Measurements from ENCODE around the gene COL5A1.

Gene COL5A1

DNA sequence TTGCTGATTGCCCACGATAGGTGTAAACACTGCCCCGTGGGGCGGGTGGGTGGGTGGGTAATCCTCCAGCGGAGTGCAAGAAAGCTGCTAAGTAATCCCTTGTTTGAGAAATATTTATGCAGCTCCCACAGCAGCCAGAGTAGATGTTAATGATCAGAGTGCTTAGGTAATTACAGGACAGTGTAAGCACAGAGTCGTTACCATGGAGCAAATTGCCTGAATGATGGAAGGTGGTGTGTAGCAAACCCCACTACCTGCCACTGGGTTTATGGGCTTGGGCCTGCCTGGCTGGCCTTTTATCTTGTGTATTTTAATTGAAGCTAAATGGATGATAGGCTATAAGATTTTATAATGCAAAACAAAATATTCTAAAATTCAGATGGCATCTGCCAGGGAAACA is 110.0 kb downstream of the COL5A1 start:
- Histone ChIP-seq H3K27me3 (ENCODE audit: control insufficient read depth in 2 of 2, insufficient read depth in 2 of 2, low read length in 2 of 2) (no peaks in the 10 kb centered on the region), H3K4me3 (ENCODE audit: low read length in 2 of 2) (no peak overlapping the region), H3K9ac (ENCODE audit: low read depth in 1 of 2, low read length in 2 of 2) (no peak overlapping the region), H3K36me3 (ENCODE audit: control insufficient read depth in 2 of 2, insufficient read depth in 2 of 2, low read length in 2 of 2) (peaks cover 6 to 10% of the 10 kb centered on the region in 2 donors), H3K4me1 (ENCODE audit: control insufficient read depth in 2 of 2, insufficient read depth in 2 of 2, low read length in 2 of 2) (no peaks in the 10 kb centered on the region), H3K27ac (ENCODE audit: low read depth in 2 of 2, low read length in 2 of 2) (no peak overlapping the region), H3K9me3 (ENCODE audit: control insufficient read depth in 2 of 2, low read length in 2 of 2) (no peaks in the 10 kb centered on the region)

DNA sequence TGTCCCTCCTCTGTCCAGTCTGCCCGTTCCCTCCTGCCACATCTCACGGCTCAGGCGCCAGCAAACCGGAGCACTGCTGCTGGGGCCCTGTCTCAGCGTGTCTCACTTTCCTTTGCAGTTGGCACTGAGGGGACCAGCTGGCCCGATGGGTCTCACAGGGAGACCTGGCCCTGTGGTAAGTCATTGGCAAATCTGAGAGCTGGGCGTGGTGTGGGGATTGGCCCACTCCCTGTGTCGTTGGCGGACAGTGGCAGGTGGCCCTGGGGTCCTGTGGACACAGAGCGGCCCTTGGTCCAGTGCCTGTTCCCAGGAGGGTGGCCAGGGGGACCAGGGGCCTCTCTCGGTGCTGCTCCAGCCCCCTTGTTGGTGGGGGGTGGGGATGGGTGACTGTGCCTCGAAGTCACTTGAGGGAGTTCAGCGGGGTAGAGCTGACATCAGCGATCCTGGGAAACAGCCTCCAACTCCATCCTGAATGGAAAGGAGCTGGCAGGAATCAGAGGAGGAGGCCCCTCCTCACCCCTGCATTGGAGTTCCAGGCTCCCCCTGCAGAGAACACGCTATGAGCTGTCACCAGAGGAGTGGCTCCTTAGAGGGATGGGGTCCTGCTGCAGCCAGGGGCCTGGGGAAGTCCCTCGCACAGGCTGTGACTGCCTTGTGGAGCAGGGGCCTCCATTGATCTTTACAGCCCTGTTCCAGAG is 111.0 kb downstream of the COL5A1 start:
- no peak overlapping the region for H3K27ac ChIP-seq (ENCODE audit: low read depth in 2 of 2, low read length in 2 of 2)
- H3K27me3 ChIP-seq (ENCODE audit: control insufficient read depth in 2 of 2, insufficient read depth in 2 of 2, low read length in 2 of 2) = no peaks in the 10 kb centered on the region
- H3K4me1 ChIP-seq (ENCODE audit: control insufficient read depth in 2 of 2, insufficient read depth in 2 of 2, low read length in 2 of 2) = no peaks in the 10 kb centered on the region
- peaks cover 2 to 6% of the 10 kb centered on the region in 2 donors for H3K36me3 ChIP-seq (ENCODE audit: control insufficient read depth in 2 of 2, insufficient read depth in 2 of 2, low read length in 2 of 2)
- H3K4me3 ChIP-seq (ENCODE audit: low read length in 2 of 2) = no peak overlapping the region
- no peaks in the 10 kb centered on the region for H3K9me3 ChIP-seq (ENCODE audit: control insufficient read depth in 2 of 2, low read length in 2 of 2)
- no peak overlapping the region for H3K9ac ChIP-seq (ENCODE audit: low read depth in 1 of 2, low read length in 2 of 2)

GRCh38 chr9:134753191-134753590 is 111.6 kb downstream of the COL5A1 start:
- H3K4me3 ChIP-seq (ENCODE audit: low read length in 2 of 2) = no peak overlapping the region
- H3K9me3 ChIP-seq (ENCODE audit: control insufficient read depth in 2 of 2, low read length in 2 of 2) = no peaks in the 10 kb centered on the region
- no peak overlapping the region for H3K9ac ChIP-seq (ENCODE audit: low read depth in 1 of 2, low read length in 2 of 2)
- H3K27ac ChIP-seq (ENCODE audit: low read depth in 2 of 2, low read length in 2 of 2) = no peak overlapping the region
- peaks cover under 1 to 1% of the 10 kb centered on the region in 2 donors for H3K36me3 ChIP-seq (ENCODE audit: control insufficient read depth in 2 of 2, insufficient read depth in 2 of 2, low read length in 2 of 2)
- H3K4me1 ChIP-seq (ENCODE audit: control insufficient read depth in 2 of 2, insufficient read depth in 2 of 2, low read length in 2 of 2) = no peaks in the 10 kb centered on the region
- H3K27me3 ChIP-seq (ENCODE audit: control insufficient read depth in 2 of 2, insufficient read depth in 2 of 2, low read length in 2 of 2) = no peaks in the 10 kb centered on the region

- H3K9me3 ChIP-seq (ENCODE audit: control insufficient read depth in 2 of 2, low read length in 2 of 2) = no peaks in the 10 kb centered on the region
- no peak overlapping the region for H3K27ac ChIP-seq (ENCODE audit: low read depth in 2 of 2, low read length in 2 of 2)
- H3K9ac ChIP-seq (ENCODE audit: low read depth in 1 of 2, low read length in 2 of 2) = no peak overlapping the region
- H3K36me3 ChIP-seq (ENCODE audit: control insufficient read depth in 2 of 2, insufficient read depth in 2 of 2, low read length in 2 of 2) = no peaks in the 10 kb centered on the region
- H3K4me1 ChIP-seq (ENCODE audit: control insufficient read depth in 2 of 2, insufficient read depth in 2 of 2, low read length in 2 of 2) = no peaks in the 10 kb centered on the region
- no peaks in the 10 kb centered on the region for H3K27me3 ChIP-seq (ENCODE audit: control insufficient read depth in 2 of 2, insufficient read depth in 2 of 2, low read length in 2 of 2)
- no peak overlapping the region for H3K4me3 ChIP-seq (ENCODE audit: low read length in 2 of 2)
Measured at GRCh38 chr9:134755221-134755907, 113.8 kb downstream of the COL5A1 start.

- H3K36me3 ChIP-seq (ENCODE audit: control insufficient read depth in 2 of 2, insufficient read depth in 2 of 2, low read length in 2 of 2) = no peaks in the 10 kb centered on the region
Measured at GRCh38 chr9:134756098-134756497, 114.5 kb downstream of the COL5A1 start.

GRCh38 chr9:134757216-134757975 is 115.8 kb downstream of the COL5A1 start:
- Histone ChIP-seq H3K36me3 (ENCODE audit: control insufficient read depth in 2 of 2, insufficient read depth in 2 of 2, low read length in 2 of 2) (no peaks in the 10 kb centered on the region), H3K4me1 (ENCODE audit: control insufficient read depth in 2 of 2, insufficient read depth in 2 of 2, low read length in 2 of 2) (no peaks in the 10 kb centered on the region), H3K27ac (ENCODE audit: low read depth in 2 of 2, low read length in 2 of 2) (no peak overlapping the region), H3K4me3 (ENCODE audit: low read length in 2 of 2) (no peak overlapping the region), H3K27me3 (ENCODE audit: control insufficient read depth in 2 of 2, insufficient read depth in 2 of 2, low read length in 2 of 2) (no peaks in the 10 kb centered on the region), H3K9ac (ENCODE audit: low read depth in 1 of 2, low read length in 2 of 2) (no peak overlapping the region), H3K9me3 (ENCODE audit: control insufficient read depth in 2 of 2, low read length in 2 of 2) (no peaks in the 10 kb centered on the region)

More at GRCh38 chr9:134756098-134756497, 114.5 kb downstream of the COL5A1 start:
- Histone ChIP-seq H3K27ac (ENCODE audit: low read depth in 2 of 2, low read length in 2 of 2) (no peak overlapping the region), H3K9me3 (ENCODE audit: control insufficient read depth in 2 of 2, low read length in 2 of 2) (no peaks in the 10 kb centered on the region), H3K4me1 (ENCODE audit: control insufficient read depth in 2 of 2, insufficient read depth in 2 of 2, low read length in 2 of 2) (no peaks in the 10 kb centered on the region), H3K27me3 (ENCODE audit: control insufficient read depth in 2 of 2, insufficient read depth in 2 of 2, low read length in 2 of 2) (no peaks in the 10 kb centered on the region), H3K9ac (ENCODE audit: low read depth in 1 of 2, low read length in 2 of 2) (no peak overlapping the region), H3K4me3 (ENCODE audit: low read length in 2 of 2) (no peak overlapping the region)

GRCh38 chr9:134758949-134759607 is 117.5 kb downstream of the COL5A1 start:
- Histone ChIP-seq H3K9ac (ENCODE audit: low read depth in 1 of 2, low read length in 2 of 2) (no peak overlapping the region), H3K9me3 (ENCODE audit: control insufficient read depth in 2 of 2, low read length in 2 of 2) (no peaks in the 10 kb centered on the region), H3K27me3 (ENCODE audit: control insufficient read depth in 2 of 2, insufficient read depth in 2 of 2, low read length in 2 of 2) (no peaks in the 10 kb centered on the region), H3K27ac (ENCODE audit: low read depth in 2 of 2, low read length in 2 of 2) (no peak overlapping the region), H3K4me3 (ENCODE audit: low read length in 2 of 2) (no peak overlapping the region), H3K4me1 (ENCODE audit: control insufficient read depth in 2 of 2, insufficient read depth in 2 of 2, low read length in 2 of 2) (no peaks in the 10 kb centered on the region), H3K36me3 (ENCODE audit: control insufficient read depth in 2 of 2, insufficient read depth in 2 of 2, low read length in 2 of 2) (peaks cover 0 to 3% of the 10 kb centered on the region in 2 donors)

GRCh38 chr9:134759913-134760312 is 118.3 kb downstream of the COL5A1 start:
- Histone ChIP-seq H3K9me3 (ENCODE audit: control insufficient read depth in 2 of 2, low read length in 2 of 2) (no peaks in the 10 kb centered on the region), H3K27me3 (ENCODE audit: control insufficient read depth in 2 of 2, insufficient read depth in 2 of 2, low read length in 2 of 2) (no peaks in the 10 kb centered on the region), H3K36me3 (ENCODE audit: control insufficient read depth in 2 of 2, insufficient read depth in 2 of 2, low read length in 2 of 2) (peaks cover 0 to 3% of the 10 kb centered on the region in 2 donors), H3K4me3 (ENCODE audit: low read length in 2 of 2) (no peak overlapping the region), H3K27ac (ENCODE audit: low read depth in 2 of 2, low read length in 2 of 2) (no peak overlapping the region), H3K9ac (ENCODE audit: low read depth in 1 of 2, low read length in 2 of 2) (no peak overlapping the region), H3K4me1 (ENCODE audit: control insufficient read depth in 2 of 2, insufficient read depth in 2 of 2, low read length in 2 of 2) (no peaks in the 10 kb centered on the region)

GRCh38 chr9:134760750-134761420 is 119.3 kb downstream of the COL5A1 start:
- H3K9ac ChIP-seq (ENCODE audit: low read depth in 1 of 2, low read length in 2 of 2) = no peak overlapping the region
- H3K36me3 ChIP-seq (ENCODE audit: control insufficient read depth in 2 of 2, insufficient read depth in 2 of 2, low read length in 2 of 2) = peaks cover 0 to 3% of the 10 kb centered on the region in 2 donors
- H3K27ac ChIP-seq (ENCODE audit: low read depth in 2 of 2, low read length in 2 of 2) = no peak overlapping the region
- H3K9me3 ChIP-seq (ENCODE audit: control insufficient read depth in 2 of 2, low read length in 2 of 2) = no peaks in the 10 kb centered on the region
- H3K4me3 ChIP-seq (ENCODE audit: low read length in 2 of 2) = no peak overlapping the region
- H3K4me1 ChIP-seq (ENCODE audit: control insufficient read depth in 2 of 2, insufficient read depth in 2 of 2, low read length in 2 of 2) = no peaks in the 10 kb centered on the region
- no peaks in the 10 kb centered on the region for H3K27me3 ChIP-seq (ENCODE audit: control insufficient read depth in 2 of 2, insufficient read depth in 2 of 2, low read length in 2 of 2)

Measured in mucosa of rectum (tissue), 2 donors.